GM20000 (cell line): ENCODE data around the gene TPCN2.

Source experiments
- DNase-seq: peaks from one replicate; pipeline ENCODE4 v3.0.0; 2012; ENCODE audit warnings: low spot score
- CTCF ChIP-seq: IDR thresholded peaks from 2 replicates; pipeline ENCODE4 v1.5.1; 2012; ENCODE audit warnings: mild to moderate bottlenecking, control low read depth; ENCODE audit errors: extremely low read depth, missing control alignments

Gene TPCN2

GRCh38 chr11:69121021-69121420 lies 72.3 kb downstream of the TPCN2 start:
- TF ChIP-seq CTCF, result no peak
- no peak for DNase-seq

GRCh38 chr11:69121621-69122325 lies 73.0 kb downstream of the TPCN2 start:
- DNase-seq, result no peak
- no peak for TF ChIP-seq CTCF

- no peak for TF ChIP-seq CTCF
- DNase-seq, result no peak
These were observed 73.5 kb downstream of the TPCN2 start for GRCh38 chr11:69122326-69122629.

GRCh38 chr11:69122630-69123431 lies 74.1 kb downstream of the TPCN2 start:
- DNase-seq, result peak; percentile 71
- TF ChIP-seq CTCF, result no peak

GRCh38 chr11:69123593-69124545 lies 75.1 kb downstream of the TPCN2 start:
- DNase-seq, result no peak

GRCh38 chr11:69125861-69126260 lies 77.1 kb downstream of the TPCN2 start:
- TF ChIP-seq CTCF, result no peak
- DNase-seq, result no peak

More at GRCh38 chr11:69123593-69124545, 75.1 kb downstream of the TPCN2 start:
- no peak for TF ChIP-seq CTCF
